VCaP (cell line): Measurements from ENCODE around the gene RYR3.

Experiments used
- H3K27ac ChIP-seq: fragments of 450-650 bp; 2 replicates; pipeline ENCODE4 v1.5.1; 2017
- CTCF ChIP-seq: fragments of 450-650 bp; conservative IDR thresholded peaks from 2 replicates; pipeline ENCODE4 v1.5.1; 2017; ENCODE audit warnings: mild to moderate bottlenecking, moderate library complexity

The RYR3 gene

DNA sequence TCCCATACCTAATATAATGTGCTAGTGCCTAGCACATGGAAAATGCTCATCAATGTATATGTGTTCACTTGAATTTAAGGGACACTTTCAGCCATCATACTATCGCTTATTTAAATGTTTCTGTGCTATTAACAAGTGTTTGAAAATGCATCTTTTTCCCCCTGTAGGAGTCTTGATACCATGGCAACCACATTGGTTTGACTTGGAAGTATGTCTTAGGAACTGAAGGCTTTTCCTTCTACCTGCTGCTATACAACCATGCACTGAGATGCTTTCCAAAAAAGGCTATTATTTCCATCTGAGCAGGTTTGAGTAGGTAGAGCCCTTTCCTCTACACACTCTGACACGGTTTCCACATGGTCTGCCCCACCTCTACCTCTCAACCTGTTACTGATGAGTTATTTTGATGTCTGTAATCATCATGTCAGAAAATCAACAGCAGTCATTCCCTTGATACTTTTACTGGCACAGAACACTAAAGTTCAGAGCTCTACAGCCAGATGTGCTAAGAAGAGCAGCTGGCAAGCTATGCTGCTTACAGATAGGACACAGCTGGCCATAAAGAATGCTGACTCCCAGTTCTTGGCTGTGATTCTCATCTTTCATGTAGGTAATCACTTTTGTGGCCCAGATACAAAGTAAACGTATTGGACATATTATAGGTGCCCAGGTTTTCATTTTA lies 59.3 kb downstream of the RYR3 start:
- no peak for TF ChIP-seq CTCF
- no peak overlapping the region for H3K27ac ChIP-seq

DNA sequence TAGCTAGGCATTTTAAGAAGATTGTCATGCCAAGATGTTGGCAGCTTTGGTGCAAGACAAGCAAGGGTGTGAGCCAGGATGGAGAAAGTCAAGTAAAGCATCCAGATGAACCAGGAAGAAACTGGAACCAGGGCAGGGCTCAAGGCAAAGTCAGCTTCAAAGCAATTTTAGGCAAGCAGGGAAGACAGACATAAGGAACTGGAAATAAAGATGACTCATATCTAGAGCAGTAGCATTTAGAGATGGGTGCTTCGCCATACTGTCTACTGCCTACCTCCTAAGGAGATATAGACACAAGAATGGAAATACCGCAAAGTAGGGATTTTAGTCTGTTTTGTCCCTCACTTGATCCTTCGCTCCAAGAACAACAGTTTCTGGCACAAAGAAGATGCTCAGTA lies 59.9 kb downstream of the RYR3 start:
- H3K27ac ChIP-seq, result no peak overlapping the region
- TF ChIP-seq CTCF, result no peak

- no peak overlapping the region for H3K27ac ChIP-seq
- no peak for TF ChIP-seq CTCF
Observed at GRCh38 chr15:33371159-33371558, 60.4 kb downstream of the RYR3 start.

- no peak overlapping the region for H3K27ac ChIP-seq
- no peak for TF ChIP-seq CTCF
Observed at GRCh38 chr15:33374226-33374914, 63.6 kb downstream of the RYR3 start.

DNA sequence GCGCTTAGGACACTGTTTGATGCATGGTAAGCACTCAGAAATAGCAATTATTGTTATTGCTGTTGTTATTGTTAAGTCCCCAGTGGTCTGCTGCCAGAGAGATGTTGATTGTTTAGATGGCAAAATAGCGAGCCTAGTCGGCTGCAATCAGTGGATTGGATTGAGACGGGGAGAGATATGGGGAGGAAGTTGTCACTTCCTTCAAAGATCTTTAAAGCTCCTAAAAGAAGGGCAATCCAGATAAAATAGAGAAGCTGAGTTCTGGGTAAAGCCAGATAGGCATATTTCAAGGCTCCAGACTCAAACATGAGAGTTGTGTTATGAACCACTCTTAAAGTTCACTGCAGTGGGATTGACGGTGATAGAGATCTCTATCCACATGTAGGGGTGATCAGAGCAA lies 64.5 kb downstream of the RYR3 start:
- TF ChIP-seq CTCF, result no peak
- H3K27ac ChIP-seq, result no peak overlapping the region

DNA sequence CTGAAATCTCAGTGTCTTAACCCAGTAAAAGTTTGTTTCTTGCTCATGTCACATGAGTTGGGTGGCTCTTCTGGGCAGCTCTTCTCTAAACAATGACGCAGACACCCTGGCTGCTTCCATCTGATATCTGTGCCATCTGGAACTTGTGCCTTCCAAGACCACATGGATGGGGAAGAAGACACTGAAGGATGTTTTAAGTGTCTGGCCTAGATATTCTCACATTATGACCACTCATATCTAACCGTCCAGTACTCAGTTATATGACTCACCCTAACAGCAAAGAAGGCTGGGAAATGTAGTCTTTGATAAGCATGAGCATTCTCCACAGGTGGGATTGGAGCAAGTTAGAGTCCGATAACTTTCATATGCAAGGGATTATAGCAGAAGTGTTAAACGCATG lies 66.4 kb downstream of the RYR3 start:
- H3K27ac ChIP-seq, result no peak overlapping the region
- TF ChIP-seq CTCF, result no peak

DNA sequence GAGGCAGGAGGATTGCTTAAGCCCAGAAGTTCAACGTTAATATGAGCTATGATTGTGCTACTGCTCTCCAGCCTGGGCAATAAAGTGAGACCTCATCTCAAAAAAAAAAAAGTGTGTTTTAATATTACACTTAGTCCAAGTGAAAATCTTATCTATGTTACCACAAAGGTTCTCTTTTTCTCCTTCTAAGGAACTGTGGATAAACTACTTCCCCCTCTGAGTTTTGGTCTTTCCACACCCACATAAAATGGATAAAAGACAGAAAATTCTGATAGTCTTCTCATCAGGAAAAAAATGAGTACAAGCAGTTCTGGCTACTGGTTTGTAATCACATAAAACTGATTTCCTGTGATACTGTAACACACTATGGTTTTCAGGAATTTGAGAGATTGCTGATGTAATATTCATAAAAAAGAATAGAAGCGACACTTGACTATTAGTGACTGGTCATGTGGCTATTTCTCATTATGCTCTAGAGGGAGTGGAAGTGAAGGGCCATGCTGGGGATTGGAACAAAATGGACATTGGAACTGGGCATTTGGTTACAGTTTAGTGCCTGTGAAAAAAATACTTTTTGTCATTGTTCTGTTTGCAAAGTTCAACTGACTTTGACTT lies 68.2 kb downstream of the RYR3 start:
- TF ChIP-seq CTCF, result no peak
- no peak overlapping the region for H3K27ac ChIP-seq
